HepG2 (cell line): ENCODE data around the gene NUDT8. TPM values are rescaled to one million over a fixed set of nuclear protein-coding genes. Genes with fewer than 3 reads are reported as not detected.

Experiments used
- ATAC-seq: fragments of 200-7000 bp; cut with Tn5 transposase; 3 replicates; pipeline ENCODE4 v1.9.1; 2020; ENCODE audit warnings: mild to moderate bottlenecking, moderate library complexity
- BruUV-seq: library from RNA; stranded (reverse); fragments of 400-500 nt; replicated peaks from 2 replicates; lab custom pipeline; 2021; lab: Mats Ljungman, UMichigan
- CTCF ChIA-PET: fragments of 300-600 bp; formaldehyde crosslinking; extraction: SDS; loops from one replicate; lab custom pipeline; 2021; ENCODE audit warnings: low total read pairs, inconsistent platforms, low intra/inter-chr PET ratio; lab: Yijun Ruan, JAX
- POLR2A ChIA-PET: fragments of 350-600 bp; sonication (Branson Sonifier 250); formaldehyde crosslinking; loops from one replicate; lab custom pipeline; 2020; ENCODE audit warnings: antibody characterized with exemption, inconsistent platforms; lab: Yijun Ruan, JAX
- DNase-seq: peaks from one replicate; pipeline ENCODE4 v3.0.0-alpha.2; 2015; ENCODE audit warnings: low spot score
- FAIRE-seq: peaks from 3 replicates; lab custom pipeline; 2011; peaks lifted over from hg19 to GRCh38; lab: Jason Lieb, UNC
- H2AFZ ChIP-seq: one replicate; pipeline ENCODE4 v1.6.1; 2011; ENCODE audit warnings: low read length, inconsistent platforms
- H3K27ac ChIP-seq: fragments of 300-600 bp; 3 replicates; pipeline ENCODE4 v1.8.0; 2011; ENCODE audit warnings: mixed run types, mild to moderate bottlenecking, mixed read lengths, low read length, inconsistent platforms; ENCODE audit not compliant: insufficient read depth; ENCODE audit errors: extremely low read length
- H3K27me3 ChIP-seq, 2 experiments: fragments of 200-600 bp in 1 of 2; 2 replicates in 1 of 2; 3 replicates in 1 of 2; pipeline versions ENCODE4 v1.6.0 to v1.8.0; 2011; ENCODE audit warnings: low read length in 2 of 2, mild to moderate bottlenecking in 2 of 2, moderate library complexity in 2 of 2, inconsistent platforms in 1 of 2; ENCODE audit not compliant: insufficient read depth in 2 of 2, control insufficient read depth in 1 of 2
- H3K36me3 ChIP-seq, 2 experiments: fragments of 200-600 bp in 1 of 2; replicated peaks in 1 of 2; 2 replicates in 1 of 2; 3 replicates in 1 of 2; pipeline versions ENCODE4 v1.5.1 to v1.8.0; 2011; ENCODE audit warnings: low read length in 2 of 2, inconsistent platforms in 1 of 2; ENCODE audit not compliant: insufficient read depth in 2 of 2, control insufficient read depth in 1 of 2
- H3K4me1 ChIP-seq: 2 replicates; pipeline ENCODE4 v1.5.1; 2012; ENCODE audit warnings: low read length, inconsistent platforms; ENCODE audit not compliant: insufficient read depth
- H3K4me2 ChIP-seq: 2 replicates; pipeline ENCODE4 v1.6.0; 2011; ENCODE audit warnings: low read depth, low read length, inconsistent platforms
- H3K4me3 ChIP-seq, 3 experiments: fragments of 200-600 bp in 1 of 3; sonication (generic), shearing (Covaris generic) in 1 of 3; replicated peaks in 1 of 3; 2 replicates each; pipeline ENCODE4 v1.5.1; 2011 to 2016; ENCODE audit warnings: low read length in 3 of 3, inconsistent platforms in 2 of 3, low read depth in 2 of 3, mild to moderate bottlenecking in 2 of 3, control low read depth in 1 of 3, mixed read lengths in 1 of 3; ENCODE audit not compliant: insufficient read depth in 1 of 3
- H3K79me2 ChIP-seq: one replicate; pipeline ENCODE4 v1.6.1; 2011; ENCODE audit warnings: low read length, inconsistent platforms; ENCODE audit not compliant: insufficient read depth
- H3K9ac ChIP-seq: 2 replicates; pipeline ENCODE4 v1.6.0; 2011; ENCODE audit warnings: mild to moderate bottlenecking, low read depth, low read length, inconsistent platforms; ENCODE audit not compliant: insufficient read depth
- H3K9me3 ChIP-seq: 2 replicates; pipeline ENCODE4 v1.5.1; 2012; ENCODE audit warnings: mild to moderate bottlenecking, low read length
- H4K20me1 ChIP-seq: 2 replicates; pipeline ENCODE4 v1.6.0; 2011; ENCODE audit warnings: inconsistent platforms, mild to moderate bottlenecking, low read length, moderate library complexity; ENCODE audit not compliant: insufficient read depth
- HDAC2 ChIP-seq: sonication (generic); formaldehyde crosslinking; IDR thresholded peaks from 2 replicates; pipeline ENCODE4 v1.4.0; 2020; ENCODE audit warnings: missing genetic modification reagents
- HNF1B ChIP-seq: sonication (generic); formaldehyde crosslinking; IDR thresholded peaks from 2 replicates; pipeline ENCODE4 v1.5.1; 2020; ENCODE audit warnings: mild to moderate bottlenecking, moderate library complexity, missing genetic modification reagents
- HNF4G ChIP-seq, 2 experiments: sonication (generic) in 1 of 2; formaldehyde crosslinking in 1 of 2; IDR thresholded peaks; 2 replicates each; pipeline versions ENCODE4 v1.4.0 to v1.6.1; 2011 to 2020; ENCODE audit warnings: borderline replicate concordance in 2 of 2, low read depth in 2 of 2, mild to moderate bottlenecking in 2 of 2, low read length in 1 of 2, missing genetic modification reagents in 1 of 2, moderate library complexity in 1 of 2
- IKZF4 ChIP-seq: sonication (generic); formaldehyde crosslinking; IDR thresholded peaks from 2 replicates; pipeline ENCODE4 v1.5.1; 2020; ENCODE audit warnings: borderline replicate concordance, mild to moderate bottlenecking, low read depth, missing genetic modification reagents; ENCODE audit errors: not compliant biosample characterization
- IRF2 ChIP-seq: IDR thresholded peaks from 2 replicates; pipeline ENCODE4 v1.6.1; 2018; ENCODE audit warnings: missing genetic modification reagents, missing compliant biosample characterization
- MIXL1 ChIP-seq: IDR thresholded peaks from 2 replicates; pipeline ENCODE4 v1.6.1; 2016
- NCOA2 ChIP-seq: sonication (generic); formaldehyde crosslinking; IDR thresholded peaks from 2 replicates; pipeline ENCODE4 v1.8.0; 2022; ENCODE audit warnings: inconsistent platforms
- NR2F2 ChIP-seq: IDR thresholded peaks from 2 replicates; pipeline ENCODE4 v1.6.1; 2012; ENCODE audit warnings: low read depth, inconsistent platforms, borderline replicate concordance
- NR2F6 ChIP-seq, 2 experiments: IDR thresholded peaks; 2 replicates each; pipeline ENCODE4 v1.6.1; 2016; ENCODE audit warnings: antibody characterized with exemption in 1 of 2, mild to moderate bottlenecking in 1 of 2
- RXRA ChIP-seq: sonication (generic); formaldehyde crosslinking; IDR thresholded peaks from 2 replicates; pipeline ENCODE4 v1.5.1; 2020; ENCODE audit warnings: missing genetic modification reagents
- ZBTB26 ChIP-seq: IDR thresholded peaks from 2 replicates; pipeline ENCODE4 v1.6.1; 2016; ENCODE audit warnings: missing compliant biosample characterization, missing genetic modification reagents, borderline replicate concordance
- ZFP37 ChIP-seq: sonication (generic); formaldehyde crosslinking; IDR thresholded peaks from 2 replicates; pipeline ENCODE4 v1.4.0; 2020; ENCODE audit warnings: missing genetic modification reagents, borderline replicate concordance
- WGBS: methylation state at CpG from one replicate; pipeline ENCODE4 v1.1.6; 2017; ENCODE audit warnings: low lambda C conversion rate; 5-methylcytosine and 5-hydroxymethylcytosine counted together
- in situ Hi-C: cut with HindIII; loops from 2 replicates; pipeline ENCODE4 v1.10.0; 2017; ENCODE audit warnings: low pct_unique_long_range_greater_than_20kb; ENCODE audit not compliant: extremely low pct_ligation_motif_present
- intact Hi-C: fragments of 100-400 bp; cut with micrococcal nuclease; formaldehyde crosslinking; loops from one replicate; pipeline ENCODE4 v1.10.0; 2022; ENCODE audit not compliant: unreplicated experiment
- polyA plus RNA-seq, 8 experiments: library from polyadenylated mRNA; depleted of rRNA in 3 of 8; stranded (reverse) in 7 of 8; unstranded in 1 of 8; fragments of >200 nt; fragmentation: Illumina TruSeq in 4 of 8; extraction: Trizol in 4 of 8; gene quantifications; 2 replicates each; pipeline versions ENCODE4 v1.2.1 to v1.2.3, GENCODE V29; 2011 to 2016; ENCODE audit warnings: low read depth in 4 of 8, missing spikeins in 1 of 8, mixed read lengths in 1 of 8; ENCODE audit not compliant: insufficient read depth in 1 of 8
- total RNA-seq, 5 experiments: library from RNA; depleted of rRNA; stranded (reverse); fragments of >200 nt; fragmentation: Illumina TruSeq; extraction: Trizol; gene quantifications; 2 replicates each; pipeline ENCODE4 v1.2.3, GENCODE V29; 2016; ENCODE audit warnings: low read depth in 1 of 5
- TF ChIP-seq, protein P1 (sequence below): sonication (generic); formaldehyde crosslinking; IDR thresholded peaks from 2 replicates; pipeline ENCODE4 v1.5.0; 2020; ENCODE audit warnings: mild to moderate bottlenecking, missing genetic modification reagents
- TF ChIP-seq, protein P2 (sequence below): sonication (generic); formaldehyde crosslinking; IDR thresholded peaks from 2 replicates; pipeline ENCODE4 v1.4.0; 2020; ENCODE audit warnings: missing genetic modification reagents

NUDT8 gene
- total and polyA plus RNA-seq, 2 of the 13 experiments (the other 11 are each of a cell fraction or from before 2014, with no cell fraction given): 6.7 to 25.8 TPM

DNA sequence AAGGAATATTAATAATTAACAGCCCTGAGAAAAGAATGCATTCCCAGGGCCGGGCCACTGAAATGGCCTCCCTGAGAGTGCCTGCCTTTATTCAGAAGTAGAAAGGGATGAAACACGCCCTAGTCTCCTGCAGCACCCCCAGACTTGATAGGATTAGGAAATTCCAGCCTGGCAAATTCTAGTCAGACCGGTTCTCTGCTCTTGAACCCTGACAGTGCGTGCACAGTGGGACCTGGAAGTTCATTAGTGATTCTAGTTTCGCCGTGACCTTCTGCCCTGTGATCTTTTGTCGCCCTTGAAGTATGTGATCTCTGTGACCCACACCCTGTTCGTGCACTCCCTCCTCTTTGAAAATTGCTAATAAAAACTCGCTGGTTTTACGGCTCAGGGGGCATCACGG lies 48.3 kb downstream of the NUDT8 start:
- 0% methylated on average over 10 of the region's 11 CpGs for WGBS
- peaks cover 2 to 5% of the 10 kb centered on the region in 2 experiments; a peak in 2 of 5 replicates for H3K27me3 ChIP-seq
- FAIRE-seq (peak; percentile 63), ATAC-seq (peak; percentile 54), DNase-seq (peak; percentile 49)
- H3K4me1 ChIP-seq: peaks cover 46% of the 10 kb centered on the region
- no peak overlapping the region for H2AFZ ChIP-seq
- H3K27ac ChIP-seq: no peak overlapping the region
- H3K4me3 ChIP-seq: peak overlapping the region; percentile 18 to 41 (median 31); a peak in 5 of 6 replicates
- peak overlapping the region; percentile 69 for H3K4me2 ChIP-seq
- no peaks in the 10 kb centered on the region for H3K36me3 ChIP-seq
- H3K9ac ChIP-seq: no peak overlapping the region
- ChIA-PET POLR2A (no interaction called here), CTCF (no interaction called here)
- in situ Hi-C loops: no loop called here
- H3K9me3 ChIP-seq: no peaks in the 10 kb centered on the region
- intact Hi-C loops: loop anchor here (1.0 kb wide), 1 partner anchor 25 kb away; the partner anchor contains the start of gene NDUFV1
- no TSS peak for BruUV-seq
- H3K79me2 ChIP-seq: no peaks in the 10 kb centered on the region
- no peaks in the 10 kb centered on the region for H4K20me1 ChIP-seq
- TF ChIP-seq, protein P1, sequence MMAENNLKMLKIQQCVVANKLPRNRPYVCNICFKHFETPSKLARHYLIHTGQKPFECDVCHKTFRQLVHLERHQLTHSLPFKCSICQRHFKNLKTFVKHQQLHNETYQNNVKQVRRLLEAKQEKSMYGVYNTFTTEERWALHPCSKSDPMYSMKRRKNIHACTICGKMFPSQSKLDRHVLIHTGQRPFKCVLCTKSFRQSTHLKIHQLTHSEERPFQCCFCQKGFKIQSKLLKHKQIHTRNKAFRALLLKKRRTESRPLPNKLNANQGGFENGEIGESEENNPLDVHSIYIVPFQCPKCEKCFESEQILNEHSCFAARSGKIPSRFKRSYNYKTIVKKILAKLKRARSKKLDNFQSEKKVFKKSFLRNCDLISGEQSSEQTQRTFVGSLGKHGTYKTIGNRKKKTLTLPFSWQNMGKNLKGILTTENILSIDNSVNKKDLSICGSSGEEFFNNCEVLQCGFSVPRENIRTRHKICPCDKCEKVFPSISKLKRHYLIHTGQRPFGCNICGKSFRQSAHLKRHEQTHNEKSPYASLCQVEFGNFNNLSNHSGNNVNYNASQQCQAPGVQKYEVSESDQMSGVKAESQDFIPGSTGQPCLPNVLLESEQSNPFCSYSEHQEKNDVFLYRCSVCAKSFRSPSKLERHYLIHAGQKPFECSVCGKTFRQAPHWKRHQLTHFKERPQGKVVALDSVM (CRISPR knock-in tag): 0 out of 2 replicates have a peak, but pooled peaks have one; percentile 11
- TF ChIP-seq HNF4G (IDR thresholded peaks at IDR 0.05; ENCODE audit: borderline replicate concordance, low read depth, low read length): peak; percentile 51
- TF ChIP-seq HNF4G (CRISPR knock-in tag; IDR thresholded peaks at IDR 0.05; ENCODE audit: borderline replicate concordance, low read depth): no peak
- 0 out of 2 replicates have a peak, but pooled peaks have one; percentile 10 for TF ChIP-seq NCOA2 (CRISPR knock-in tag)
- TF ChIP-seq, protein P2, sequence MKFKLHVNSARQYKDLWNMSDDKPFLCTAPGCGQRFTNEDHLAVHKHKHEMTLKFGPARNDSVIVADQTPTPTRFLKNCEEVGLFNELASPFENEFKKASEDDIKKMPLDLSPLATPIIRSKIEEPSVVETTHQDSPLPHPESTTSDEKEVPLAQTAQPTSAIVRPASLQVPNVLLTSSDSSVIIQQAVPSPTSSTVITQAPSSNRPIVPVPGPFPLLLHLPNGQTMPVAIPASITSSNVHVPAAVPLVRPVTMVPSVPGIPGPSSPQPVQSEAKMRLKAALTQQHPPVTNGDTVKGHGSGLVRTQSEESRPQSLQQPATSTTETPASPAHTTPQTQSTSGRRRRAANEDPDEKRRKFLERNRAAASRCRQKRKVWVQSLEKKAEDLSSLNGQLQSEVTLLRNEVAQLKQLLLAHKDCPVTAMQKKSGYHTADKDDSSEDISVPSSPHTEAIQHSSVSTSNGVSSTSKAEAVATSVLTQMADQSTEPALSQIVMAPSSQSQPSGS (CRISPR knock-in tag): peak; percentile 34; the same call in 1 of the 2 replicates
- peak; percentile 73; the same call in 1 of the 2 replicates for TF ChIP-seq RXRA
- peak; percentile 95 for TF ChIP-seq NR2F2
- TF ChIP-seq NR2F6 (IDR thresholded peaks at IDR 0.05): peak; percentile 92
- peak; percentile 91 for TF ChIP-seq NR2F6 (CRISPR knock-in tag; IDR thresholded peaks at IDR 0.05)
- TF ChIP-seq ZFP37 (CRISPR knock-in tag): no peak
- peak; percentile 68 for TF ChIP-seq MIXL1
- peak; percentile 48; the same call in 1 of the 2 replicates for TF ChIP-seq HDAC2
- TF ChIP-seq ZBTB26: 0 out of 2 replicates have a peak, but pooled peaks have one; percentile 27
- TF ChIP-seq IKZF4 (CRISPR knock-in tag): no peak
- peak; percentile 63; the same call in 1 of the 2 replicates for TF ChIP-seq HNF1B (CRISPR knock-in tag)
- peak; percentile 17; the same call in 1 of the 2 replicates for TF ChIP-seq IRF2
